ENCODE measurements around the gene CTNNA2.

CTNNA2 gene

GRCh38 chr2:80153768-80154167, 640.9 kb downstream of the CTNNA2 start:
- H3K4me1 Mint-ChIP-seq: no peaks in the 10 kb centered on the region
- TF ChIP-seq, protein P1, sequence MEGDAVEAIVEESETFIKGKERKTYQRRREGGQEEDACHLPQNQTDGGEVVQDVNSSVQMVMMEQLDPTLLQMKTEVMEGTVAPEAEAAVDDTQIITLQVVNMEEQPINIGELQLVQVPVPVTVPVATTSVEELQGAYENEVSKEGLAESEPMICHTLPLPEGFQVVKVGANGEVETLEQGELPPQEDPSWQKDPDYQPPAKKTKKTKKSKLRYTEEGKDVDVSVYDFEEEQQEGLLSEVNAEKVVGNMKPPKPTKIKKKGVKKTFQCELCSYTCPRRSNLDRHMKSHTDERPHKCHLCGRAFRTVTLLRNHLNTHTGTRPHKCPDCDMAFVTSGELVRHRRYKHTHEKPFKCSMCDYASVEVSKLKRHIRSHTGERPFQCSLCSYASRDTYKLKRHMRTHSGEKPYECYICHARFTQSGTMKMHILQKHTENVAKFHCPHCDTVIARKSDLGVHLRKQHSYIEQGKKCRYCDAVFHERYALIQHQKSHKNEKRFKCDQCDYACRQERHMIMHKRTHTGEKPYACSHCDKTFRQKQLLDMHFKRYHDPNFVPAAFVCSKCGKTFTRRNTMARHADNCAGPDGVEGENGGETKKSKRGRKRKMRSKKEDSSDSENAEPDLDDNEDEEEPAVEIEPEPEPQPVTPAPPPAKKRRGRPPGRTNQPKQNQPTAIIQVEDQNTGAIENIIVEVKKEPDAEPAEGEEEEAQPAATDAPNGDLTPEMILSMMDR (IDR thresholded peaks at IDR 0.05; ENCODE audit: unreplicated experiment in 3 of 3): no peak
- H3K4me3 Mint-ChIP-seq: no peak overlapping the region
- H3K36me3 Mint-ChIP-seq (ENCODE audit: low read depth): no peaks in the 10 kb centered on the region
- H3K9me3 Mint-ChIP-seq: no peaks in the 10 kb centered on the region
- H3K27ac Mint-ChIP-seq: no peak overlapping the region
- peaks cover 6% of the 10 kb centered on the region for H3K27me3 Mint-ChIP-seq (ENCODE audit: low read depth)

DNA sequence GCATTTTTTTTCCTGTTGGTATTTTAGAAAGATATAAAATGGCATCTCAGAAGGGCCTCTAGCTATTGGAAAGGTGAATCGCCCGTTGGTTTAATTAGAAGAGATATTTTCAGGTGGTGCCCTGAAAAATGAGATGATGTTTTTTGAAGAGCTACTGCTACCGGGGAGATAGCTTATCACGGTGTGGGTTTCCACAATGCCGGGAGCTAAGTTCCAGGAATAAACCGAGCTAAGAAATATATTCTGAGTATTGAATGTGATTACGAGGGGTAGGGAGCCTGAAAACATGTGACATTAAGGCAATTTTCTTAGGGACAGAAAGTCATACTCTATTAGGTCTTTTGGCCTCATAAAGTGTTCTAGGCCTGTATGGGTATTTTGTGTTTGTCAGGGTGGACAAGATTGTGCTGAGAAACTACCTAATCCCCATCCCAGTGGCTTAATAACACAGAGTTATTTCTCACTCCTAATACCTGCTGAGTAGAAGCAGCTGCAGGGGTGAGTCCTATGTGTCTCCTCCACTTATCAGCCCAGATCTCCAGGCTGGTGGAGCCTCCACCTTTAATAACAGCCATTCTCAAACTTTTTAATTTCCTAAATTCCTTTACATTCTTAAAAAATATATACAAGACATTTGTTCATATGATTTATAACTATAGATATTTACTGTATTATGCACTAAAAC, 641.5 kb downstream of the CTNNA2 start:
- H3K4me1 Mint-ChIP-seq: no peaks in the 10 kb centered on the region
- no peak overlapping the region for H3K4me3 Mint-ChIP-seq
- H3K9me3 Mint-ChIP-seq: peaks cover 3% of the 10 kb centered on the region
- no peaks in the 10 kb centered on the region for H3K36me3 Mint-ChIP-seq (ENCODE audit: low read depth)
- no peak overlapping the region for H3K27ac Mint-ChIP-seq
- H3K27me3 Mint-ChIP-seq (ENCODE audit: low read depth): peaks cover 6% of the 10 kb centered on the region
- TF ChIP-seq, protein P1 (IDR thresholded peaks at IDR 0.05; ENCODE audit: unreplicated experiment in 3 of 3): no peak

DNA sequence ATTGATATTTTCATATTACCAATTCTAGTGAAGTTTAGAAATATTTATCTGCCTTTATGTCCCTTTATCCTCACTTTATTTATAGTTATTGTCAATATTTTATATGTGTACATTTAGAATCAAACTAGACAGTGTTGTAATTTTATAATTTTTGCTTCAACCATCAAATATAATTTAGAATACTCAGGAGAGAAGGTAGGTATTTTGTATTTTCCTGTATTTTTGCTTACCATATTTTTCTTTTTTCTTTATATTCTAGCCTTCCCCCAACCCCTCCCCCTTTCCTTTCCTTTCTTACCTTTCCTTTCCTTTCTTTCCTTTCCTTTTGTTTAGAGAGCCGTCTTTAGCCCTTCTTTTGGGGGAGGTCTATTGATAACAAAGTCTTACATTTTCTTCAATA, 651.5 kb downstream of the CTNNA2 start:
- Mint-ChIP-seq H3K4me1 (no peaks in the 10 kb centered on the region), H3K4me3 (no peak overlapping the region), H3K36me3 (ENCODE audit: low read depth) (no peaks in the 10 kb centered on the region), H3K9me3 (peaks cover 5% of the 10 kb centered on the region), H3K27ac (no peak overlapping the region), H3K27me3 (ENCODE audit: low read depth) (no peaks in the 10 kb centered on the region)
- TF ChIP-seq, protein P1 (IDR thresholded peaks at IDR 0.05; ENCODE audit: unreplicated experiment in 3 of 3): no peak

DNA sequence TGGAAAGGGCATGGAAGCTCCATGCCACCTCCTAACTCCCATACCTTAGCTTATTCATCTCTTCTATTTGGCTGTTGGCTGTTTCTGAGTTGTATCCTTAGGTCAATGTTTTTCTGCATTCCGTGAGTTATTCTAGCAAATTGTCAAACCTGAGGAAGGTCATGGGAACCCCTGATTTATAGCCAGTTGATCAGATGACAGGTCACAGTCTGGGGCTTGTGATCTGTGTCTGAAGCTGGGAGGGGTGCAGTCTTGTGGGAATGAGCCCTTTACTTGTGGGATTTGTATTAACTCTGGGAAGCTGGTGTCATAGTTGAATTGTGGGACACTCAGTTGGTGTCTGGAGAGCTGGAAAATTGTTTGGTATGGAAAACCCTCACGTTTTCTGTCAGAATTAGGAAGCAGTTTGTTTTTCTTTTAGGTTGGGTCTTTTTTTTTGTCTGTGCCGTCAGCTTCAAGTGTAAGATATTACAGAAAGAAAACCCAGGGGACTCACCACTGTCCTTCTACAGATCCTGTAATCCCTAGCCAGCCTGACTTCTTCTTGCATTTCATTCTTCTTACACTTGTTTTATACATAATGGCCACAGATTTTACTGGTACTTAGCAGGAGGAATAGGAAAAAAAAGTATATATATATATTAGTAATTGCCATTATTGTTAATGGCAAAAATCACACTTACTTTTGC, 653.8 kb downstream of the CTNNA2 start:
- Mint-ChIP-seq H3K4me3 (no peak overlapping the region), H3K36me3 (ENCODE audit: low read depth) (no peaks in the 10 kb centered on the region), H3K27me3 (ENCODE audit: low read depth) (no peaks in the 10 kb centered on the region), H3K4me1 (no peaks in the 10 kb centered on the region), H3K27ac (peak overlapping the region in 1 of 3 experiments; percentile 72), H3K9me3 (peaks cover 2% of the 10 kb centered on the region)
- TF ChIP-seq, protein P1 (IDR thresholded peaks at IDR 0.05; ENCODE audit: unreplicated experiment in 3 of 3): no peak

GRCh38 chr2:80167284-80167808, 654.5 kb downstream of the CTNNA2 start:
- Mint-ChIP-seq H3K27ac (no peak overlapping the region), H3K9me3 (no peaks in the 10 kb centered on the region), H3K4me3 (no peak overlapping the region), H3K36me3 (ENCODE audit: low read depth) (no peaks in the 10 kb centered on the region), H3K27me3 (ENCODE audit: low read depth) (no peaks in the 10 kb centered on the region), H3K4me1 (no peaks in the 10 kb centered on the region)
- TF ChIP-seq, protein P1 (IDR thresholded peaks at IDR 0.05; ENCODE audit: unreplicated experiment in 3 of 3): no peak

Measured in nephron (organoid).